IPS-20b (cell line): ENCODE measurements around the gene BTD.

ENCODE experiments used
- H3K27ac ChIP-seq: one replicate; pipeline ENCODE4 v1.5.1; 2013; ENCODE audit warnings: low read length
- H3K27me3 ChIP-seq: 2 replicates; pipeline ENCODE4 v1.6.1; 2013; ENCODE audit warnings: mild to moderate bottlenecking, low read length, inconsistent platforms; ENCODE audit not compliant: insufficient read depth
- H3K36me3 ChIP-seq: 2 replicates; pipeline ENCODE4 v1.6.1; 2013; ENCODE audit warnings: low read depth, mild to moderate bottlenecking, inconsistent platforms, low read length, moderate library complexity; ENCODE audit not compliant: insufficient read depth
- H3K4me1 ChIP-seq: 2 replicates; pipeline ENCODE4 v1.6.1; 2013; ENCODE audit warnings: mild to moderate bottlenecking, control low read depth, inconsistent platforms, low read length, moderate library complexity; ENCODE audit not compliant: insufficient read depth
- H3K4me3 ChIP-seq: 2 replicates; pipeline ENCODE4 v1.5.1; 2013; ENCODE audit warnings: mild to moderate bottlenecking, low read length, inconsistent platforms
- H3K9ac ChIP-seq: 2 replicates; pipeline ENCODE4 v1.6.1; 2013; ENCODE audit warnings: low read depth, mild to moderate bottlenecking, inconsistent platforms, low read length, moderate library complexity
- H3K9me3 ChIP-seq: 2 replicates; pipeline ENCODE4 v1.6.1; 2013; ENCODE audit warnings: mild to moderate bottlenecking, low read depth, low read length, inconsistent platforms; ENCODE audit not compliant: insufficient read depth

The BTD gene

DNA sequence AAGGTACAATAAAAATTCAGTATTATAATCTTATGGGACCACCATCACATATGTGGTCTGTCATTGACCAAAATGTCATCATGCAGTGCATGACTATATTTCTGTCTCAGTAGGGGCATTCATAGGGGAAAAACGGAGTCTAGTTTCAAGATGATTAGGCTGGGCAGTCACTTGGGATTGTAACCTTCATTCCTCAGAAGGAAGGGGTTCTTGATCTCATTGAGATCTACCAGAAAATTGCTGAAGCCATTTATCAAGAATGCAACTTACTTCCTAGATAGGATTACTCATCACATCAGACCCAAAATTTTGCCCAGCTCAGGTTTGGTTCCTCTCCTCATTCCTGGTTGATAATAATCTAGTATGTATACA lies 37.3 kb downstream of the BTD start:
- H3K27ac ChIP-seq = no peak overlapping the region
- H3K4me1 ChIP-seq = peaks cover 20% of the 10 kb centered on the region
- H3K9me3 ChIP-seq = no peaks in the 10 kb centered on the region
- no peak overlapping the region for H3K4me3 ChIP-seq
- H3K9ac ChIP-seq = no peak overlapping the region
- no peaks in the 10 kb centered on the region for H3K27me3 ChIP-seq
- no peaks in the 10 kb centered on the region for H3K36me3 ChIP-seq

DNA sequence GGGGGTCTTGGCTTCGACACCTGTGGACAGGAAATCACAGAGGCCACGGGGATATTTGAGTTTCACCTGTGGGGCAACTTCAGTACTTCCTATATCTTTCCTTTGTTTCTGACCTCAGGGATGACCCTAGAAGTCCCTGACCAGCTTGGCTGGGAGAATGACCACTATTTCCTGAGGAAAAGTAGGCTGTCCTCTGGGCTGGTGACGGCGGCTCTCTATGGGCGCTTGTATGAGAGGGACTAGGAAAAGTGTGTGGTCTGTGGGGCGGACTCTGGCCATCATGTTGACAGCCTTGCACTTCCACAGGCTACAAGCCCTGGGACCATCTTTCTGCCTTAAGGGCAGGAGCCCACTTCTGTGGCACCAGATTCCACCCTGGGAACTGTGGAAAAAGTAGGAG lies 43.7 kb downstream of the BTD start:
- Histone ChIP-seq H3K4me3 (no peak overlapping the region), H3K27ac (no peak overlapping the region), H3K9me3 (no peaks in the 10 kb centered on the region), H3K4me1 (peaks cover 2% of the 10 kb centered on the region; the same call in 1 of the 2 replicates), H3K9ac (no peak overlapping the region), H3K27me3 (no peaks in the 10 kb centered on the region), H3K36me3 (no peaks in the 10 kb centered on the region; the same call in 1 of the 2 replicates)

DNA sequence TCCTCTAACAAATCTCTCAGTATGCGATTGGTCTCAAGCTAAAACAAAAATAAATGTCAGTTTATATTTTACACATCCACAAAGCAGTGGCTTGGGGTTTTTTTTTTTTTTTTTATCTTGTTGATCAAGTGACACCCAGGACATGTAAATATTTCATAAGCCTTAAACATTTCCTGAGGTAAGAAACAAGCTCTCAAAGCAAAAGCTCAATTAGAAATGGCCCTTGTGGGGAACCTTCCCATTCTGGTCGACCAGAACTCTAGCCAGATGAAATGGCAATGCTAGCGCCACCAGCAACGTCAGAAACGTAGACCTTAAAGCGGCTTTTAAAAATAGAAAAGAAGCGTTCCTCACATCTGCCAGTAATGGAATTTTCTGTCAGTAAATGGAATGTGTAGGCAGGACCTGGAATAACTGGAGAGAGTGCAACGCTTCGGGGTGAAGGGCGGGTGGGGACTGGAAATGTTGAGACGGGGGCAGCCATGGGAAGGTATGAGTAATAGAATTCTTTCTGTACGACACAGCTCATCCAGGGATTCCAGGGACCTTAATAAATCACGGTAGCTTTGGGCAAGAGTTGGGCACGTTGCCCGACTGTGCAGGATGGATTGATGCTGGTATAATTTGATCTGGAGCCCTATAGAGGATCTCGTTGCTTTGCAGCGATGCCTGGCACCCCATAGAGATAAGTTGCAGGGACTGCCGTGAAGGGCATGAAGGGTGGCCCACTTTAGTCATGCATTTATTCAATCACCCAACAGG lies 44.4 kb downstream of the BTD start:
- Histone ChIP-seq H3K9me3 (no peaks in the 10 kb centered on the region), H3K27ac (no peak overlapping the region), H3K9ac (no peak overlapping the region), H3K4me3 (no peak overlapping the region), H3K36me3 (no peaks in the 10 kb centered on the region; the same call in 1 of the 2 replicates), H3K27me3 (no peaks in the 10 kb centered on the region), H3K4me1 (peaks cover 2% of the 10 kb centered on the region; the same call in 1 of the 2 replicates)

GRCh38 chr3:15646851-15647511 lies 45.4 kb downstream of the BTD start:
- H3K36me3 ChIP-seq = no peaks in the 10 kb centered on the region; the same call in 1 of the 2 replicates
- peaks cover 2% of the 10 kb centered on the region; the same call in 1 of the 2 replicates for H3K4me1 ChIP-seq
- H3K9ac ChIP-seq = no peak overlapping the region
- no peak overlapping the region for H3K27ac ChIP-seq
- H3K9me3 ChIP-seq = no peaks in the 10 kb centered on the region
- H3K4me3 ChIP-seq = no peak overlapping the region
- H3K27me3 ChIP-seq = no peaks in the 10 kb centered on the region

DNA sequence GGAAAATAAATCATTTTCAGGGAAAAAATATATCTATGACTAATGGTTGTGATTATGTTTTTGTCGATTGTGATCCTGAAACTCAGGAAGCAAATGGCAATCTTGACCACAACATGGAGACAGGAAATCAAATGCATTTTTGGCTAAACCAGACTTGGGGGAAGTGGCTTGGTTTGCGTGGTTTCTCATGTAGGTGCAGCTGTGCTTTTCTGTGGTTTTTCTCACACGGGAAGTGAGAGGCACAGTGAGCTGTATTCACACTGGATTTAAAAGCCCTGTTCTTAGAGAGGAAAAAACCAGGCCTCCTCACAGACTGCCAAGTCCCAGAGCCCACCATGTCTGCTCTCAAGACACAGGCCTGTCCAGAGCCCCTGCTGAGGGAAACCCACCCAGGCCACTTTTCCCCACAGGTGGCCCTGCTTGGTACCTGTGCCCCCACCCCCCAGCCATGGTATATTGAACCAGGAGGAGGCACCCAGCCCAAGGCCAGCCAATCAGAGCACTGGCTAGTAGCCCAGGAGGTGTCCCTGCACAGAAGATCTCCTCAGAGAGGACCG lies 46.1 kb downstream of the BTD start:
- Histone ChIP-seq H3K9ac (no peak overlapping the region), H3K27ac (no peak overlapping the region), H3K9me3 (no peaks in the 10 kb centered on the region)

DNA sequence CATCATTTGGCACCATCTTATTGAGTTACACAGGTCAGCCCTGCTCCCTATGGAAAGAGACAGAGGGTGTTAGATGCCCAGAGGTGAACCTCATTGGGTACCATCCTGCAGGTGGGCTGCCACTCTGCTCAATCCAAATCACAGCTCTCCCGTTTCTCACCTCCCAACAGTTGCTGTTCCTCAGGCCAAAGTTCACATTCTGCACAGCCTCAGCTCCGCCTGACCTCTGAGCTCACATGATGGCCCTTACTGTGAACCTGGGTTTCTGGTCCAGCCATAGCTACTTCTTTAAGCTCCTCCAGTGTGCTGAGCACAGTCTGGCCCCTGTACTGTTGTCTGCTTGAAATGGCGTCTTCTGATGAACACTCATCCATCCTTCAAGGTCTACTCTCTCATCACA lies 47.8 kb downstream of the BTD start:
- Histone ChIP-seq H3K27me3 (no peaks in the 10 kb centered on the region), H3K27ac (no peak overlapping the region), H3K9ac (no peak overlapping the region), H3K4me3 (no peak overlapping the region), H3K36me3 (no peaks in the 10 kb centered on the region; the same call in 1 of the 2 replicates), H3K4me1 (peaks cover 2% of the 10 kb centered on the region; the same call in 1 of the 2 replicates), H3K9me3 (no peaks in the 10 kb centered on the region)

More for the DNA sequence above, 46.1 kb downstream of the BTD start:
- Histone ChIP-seq H3K27me3 (no peaks in the 10 kb centered on the region), H3K4me1 (peaks cover 2% of the 10 kb centered on the region; the same call in 1 of the 2 replicates), H3K4me3 (no peak overlapping the region), H3K36me3 (no peaks in the 10 kb centered on the region; the same call in 1 of the 2 replicates)

- Histone ChIP-seq H3K36me3 (no peaks in the 10 kb centered on the region; the same call in 1 of the 2 replicates), H3K9me3 (no peaks in the 10 kb centered on the region), H3K27me3 (no peaks in the 10 kb centered on the region), H3K4me1 (peaks cover 2% of the 10 kb centered on the region; the same call in 1 of the 2 replicates), H3K9ac (no peak overlapping the region), H3K4me3 (no peak overlapping the region), H3K27ac (no peak overlapping the region)
Measured at GRCh38 chr3:15649858-15650257, 48.3 kb downstream of the BTD start.

GRCh38 chr3:15651396-15651795 lies 49.9 kb downstream of the BTD start:
- H3K36me3 ChIP-seq = no peaks in the 10 kb centered on the region
- no peak overlapping the region for H3K27ac ChIP-seq

DNA sequence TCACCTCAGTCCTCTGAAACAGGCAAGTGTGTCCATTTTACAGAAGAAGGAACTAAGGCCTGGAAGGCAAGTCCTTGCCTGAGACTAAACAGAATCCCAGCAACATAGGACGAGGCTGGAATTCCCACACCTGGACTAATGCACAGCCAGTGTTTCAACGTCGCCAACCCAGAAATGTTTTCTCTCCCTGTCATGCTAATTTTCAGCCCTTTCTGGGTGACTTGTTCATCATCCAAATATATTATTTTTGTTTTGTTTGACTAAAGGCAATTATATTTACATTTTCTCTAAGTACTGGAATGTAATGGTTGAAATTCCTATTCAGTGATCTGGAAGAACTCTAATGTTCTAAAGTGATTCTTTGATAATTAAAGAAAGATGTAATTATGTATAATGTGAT lies 51.8 kb downstream of the BTD start:
- Histone ChIP-seq H3K9me3 (peaks cover 24% of the 10 kb centered on the region), H3K36me3 (no peaks in the 10 kb centered on the region), H3K9ac (no peak overlapping the region), H3K27ac (no peak overlapping the region), H3K4me3 (no peak overlapping the region), H3K27me3 (no peaks in the 10 kb centered on the region), H3K4me1 (no peaks in the 10 kb centered on the region)

More at GRCh38 chr3:15651396-15651795, 49.9 kb downstream of the BTD start:
- H3K4me1 ChIP-seq = peaks cover 2% of the 10 kb centered on the region; the same call in 1 of the 2 replicates
- no peak overlapping the region for H3K9ac ChIP-seq
- no peak overlapping the region for H3K4me3 ChIP-seq
- H3K9me3 ChIP-seq = peaks cover 13% of the 10 kb centered on the region
- H3K27me3 ChIP-seq = no peaks in the 10 kb centered on the region

GRCh38 chr3:15654127-15654526 lies 52.6 kb downstream of the BTD start:
- Histone ChIP-seq H3K9ac (no peak overlapping the region), H3K27me3 (no peaks in the 10 kb centered on the region), H3K27ac (no peak overlapping the region), H3K4me1 (no peaks in the 10 kb centered on the region), H3K36me3 (no peaks in the 10 kb centered on the region), H3K9me3 (peaks cover 24% of the 10 kb centered on the region), H3K4me3 (no peak overlapping the region)

DNA sequence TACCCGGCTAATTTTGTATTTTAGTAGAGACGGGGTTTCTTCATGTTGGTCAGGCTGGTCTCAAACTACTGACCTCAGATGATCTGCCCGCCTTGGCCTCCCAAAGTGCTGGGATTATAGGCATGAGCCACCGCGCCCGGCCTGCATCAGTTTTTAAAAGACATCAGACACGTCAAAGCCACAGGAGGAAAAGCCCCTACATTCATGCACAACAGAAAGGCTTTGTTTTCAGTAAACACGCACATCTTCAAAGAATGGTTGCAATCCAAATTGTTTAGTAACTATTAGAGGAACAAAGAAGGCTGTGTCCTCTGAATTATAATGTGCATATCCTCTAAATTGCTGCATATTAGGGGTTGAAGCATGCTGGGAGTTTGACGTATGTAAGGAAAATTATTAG lies 53.3 kb downstream of the BTD start:
- no peak overlapping the region for H3K9ac ChIP-seq
- no peaks in the 10 kb centered on the region for H3K27me3 ChIP-seq
- no peak overlapping the region for H3K4me3 ChIP-seq
- no peaks in the 10 kb centered on the region for H3K4me1 ChIP-seq
- no peaks in the 10 kb centered on the region for H3K36me3 ChIP-seq
- no peak overlapping the region for H3K27ac ChIP-seq
- peaks cover 24% of the 10 kb centered on the region for H3K9me3 ChIP-seq
